ENCODE data around the gene FAT1. TPM values are rescaled to one million over a fixed set of nuclear protein-coding genes. Genes with fewer than 3 reads are reported as not detected.

FAT1 gene
- total RNA-seq, 1 donor from 2014 or later: 61.8 TPM

DNA sequence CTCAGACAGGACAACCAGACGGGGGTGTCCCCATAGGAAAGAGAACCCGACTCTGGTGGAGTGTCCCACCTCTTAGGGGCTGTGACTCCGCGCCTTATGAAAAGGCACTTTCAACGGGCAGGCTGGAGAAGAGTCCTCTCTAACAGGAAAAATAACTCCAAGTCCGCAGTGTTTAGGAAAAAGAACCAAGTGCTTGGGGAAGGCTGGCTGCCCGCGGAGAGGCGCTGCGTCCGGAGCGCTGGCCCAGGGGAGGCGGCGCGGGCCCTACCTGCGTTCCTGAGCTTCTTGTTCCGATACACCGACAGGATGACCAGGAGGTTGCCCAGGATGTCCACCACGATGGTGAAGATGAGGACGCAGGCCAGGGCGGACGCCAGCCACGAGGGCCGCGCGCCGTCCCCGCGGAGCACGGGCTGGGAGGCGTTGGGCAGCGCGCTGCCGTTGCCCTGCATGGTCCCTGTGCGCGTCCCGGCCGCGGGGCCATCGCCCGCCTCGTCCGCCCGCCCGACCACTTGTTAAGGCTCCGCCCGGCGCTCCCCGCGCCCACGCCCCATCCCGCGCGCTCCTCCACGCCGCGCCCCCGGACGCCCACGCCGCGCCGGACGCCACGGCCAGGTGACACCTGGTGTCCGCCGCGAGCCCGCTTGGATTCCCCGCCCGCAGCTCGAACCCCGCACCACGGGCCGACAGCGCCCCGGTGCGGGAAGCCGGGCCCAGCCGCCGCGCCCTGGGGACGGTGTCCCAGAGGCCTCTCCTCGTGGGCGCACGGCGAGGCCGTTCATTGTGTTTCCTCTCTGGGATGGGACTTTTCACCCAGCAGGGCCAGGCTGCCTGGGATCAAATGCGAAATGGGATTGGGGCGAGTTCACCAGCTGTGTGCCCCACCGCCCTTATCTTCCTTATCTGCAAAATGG lies 168.5 kb downstream of the FAT1 start, which contains the start of gene MTNR1A:
Gene MTNR1A, minus strand, starts transcription at position 654 of the 914 bp plus-strand sequence. Its CDS starts 202 bp downstream, at position 452.
- DNase-seq (no peak), ATAC-seq (no peak)
- intact Hi-C loops (cut with micrococcal nuclease): no loop called here

DNA sequence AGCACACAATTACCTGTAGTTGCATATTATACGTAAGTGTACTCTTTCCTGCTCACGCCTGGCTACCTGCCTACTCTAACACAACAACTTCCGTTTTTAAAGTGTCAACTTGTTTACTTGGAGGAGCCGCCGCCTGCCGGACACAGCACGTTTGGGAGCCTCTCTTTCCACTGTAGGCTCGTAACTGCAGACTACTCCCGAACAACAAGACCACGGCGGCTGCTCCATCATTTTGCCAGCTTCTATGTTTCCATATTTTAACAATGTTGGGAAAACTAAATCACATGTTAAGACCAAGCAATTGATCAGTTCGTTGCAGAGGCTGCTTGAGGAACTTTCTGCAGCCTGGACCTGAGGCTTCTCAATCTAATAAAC lies 169.1 kb downstream of the FAT1 start:
- ATAC-seq: no peak
- intact Hi-C loops (cut with micrococcal nuclease): no loop called here

DNA sequence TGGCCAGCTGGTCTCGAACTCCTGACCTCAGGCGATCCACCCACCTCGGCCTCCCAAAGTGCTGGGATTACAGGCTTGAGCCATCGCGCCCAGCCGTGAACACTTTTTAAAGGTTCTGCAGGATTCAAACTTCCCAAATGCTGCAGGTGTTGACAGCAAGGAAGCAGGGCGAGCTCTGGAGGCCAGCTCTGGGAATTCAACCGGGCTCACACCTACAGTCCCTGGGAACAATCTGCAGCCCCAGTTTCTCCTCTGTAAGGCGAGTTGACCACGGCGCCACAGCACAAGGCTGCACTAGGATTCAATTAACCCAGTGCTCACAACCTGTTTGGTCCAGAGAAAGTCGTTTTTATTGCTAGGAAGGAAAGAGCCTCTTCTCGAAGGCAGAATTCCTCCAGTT lies 169.9 kb downstream of the FAT1 start:
- intact Hi-C loops (cut with micrococcal nuclease): no loop called here
- ATAC-seq (no peak), DNase-seq (no peak)

More for the DNA sequence above, 169.1 kb downstream of the FAT1 start:
- DNase-seq: no peak

DNA sequence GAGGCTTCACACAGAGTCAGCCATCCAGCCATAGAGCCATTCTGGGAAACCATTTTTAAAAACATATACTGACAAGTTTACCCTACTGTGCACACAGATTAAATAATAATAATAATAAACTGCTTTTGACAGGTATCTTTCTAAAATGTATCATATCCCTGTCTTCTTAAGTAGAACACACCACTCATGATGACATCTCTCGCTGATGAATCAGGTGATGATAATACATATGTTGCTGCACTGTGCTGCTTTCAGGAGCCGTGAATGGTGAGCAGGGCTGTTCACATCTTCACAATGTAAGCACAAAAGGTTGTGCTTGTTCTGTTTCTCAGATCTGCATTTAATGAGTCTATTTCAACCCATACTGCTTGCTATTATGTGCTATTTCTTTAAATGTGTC lies 171.8 kb downstream of the FAT1 start:
- ATAC-seq (no peak), DNase-seq (no peak)
- intact Hi-C loops (cut with micrococcal nuclease): no loop called here

DNA sequence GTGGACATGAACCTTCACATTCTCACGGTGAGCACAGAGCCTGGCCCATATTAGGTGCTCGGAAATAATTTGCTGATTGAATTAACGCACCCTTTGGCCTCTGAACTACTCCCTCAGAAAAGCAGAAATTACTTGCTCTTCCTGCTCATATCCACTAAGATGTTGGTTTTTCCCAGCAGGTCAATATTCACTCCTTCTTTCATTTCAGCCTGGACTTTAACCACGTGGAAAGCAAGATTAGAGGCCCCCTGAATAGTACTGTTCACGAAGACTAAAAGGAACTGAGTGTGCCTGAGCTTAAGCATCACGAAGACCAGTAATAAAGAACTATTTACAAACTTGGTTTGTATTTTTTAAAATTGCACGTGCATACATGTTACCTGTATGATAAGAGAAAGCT lies 178.2 kb downstream of the FAT1 start:
- ATAC-seq (no peak), DNase-seq (no peak)
- intact Hi-C loops (cut with micrococcal nuclease): no loop called here

DNA sequence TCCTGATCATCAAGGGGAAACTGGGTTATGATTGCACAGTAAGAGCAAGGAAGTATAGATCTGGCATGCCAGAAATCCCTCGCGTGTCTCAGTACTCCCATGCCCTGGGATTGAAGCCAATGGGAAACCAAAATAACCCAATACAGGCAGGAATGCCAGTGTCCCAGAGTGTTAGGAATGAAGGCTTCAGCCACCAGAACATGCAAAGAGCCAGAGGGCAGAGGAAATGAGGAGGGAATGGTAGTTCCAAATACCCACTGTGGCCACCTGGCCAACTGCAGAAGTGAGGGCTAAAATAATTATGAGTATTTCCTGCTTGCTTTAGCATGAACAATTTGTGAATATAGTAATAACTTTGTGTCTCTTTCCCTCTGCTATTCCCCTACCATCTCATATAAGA lies 180.4 kb downstream of the FAT1 start:
- DNase-seq: no peak
- ATAC-seq: no peak
- intact Hi-C loops (cut with micrococcal nuclease): no loop called here

DNA sequence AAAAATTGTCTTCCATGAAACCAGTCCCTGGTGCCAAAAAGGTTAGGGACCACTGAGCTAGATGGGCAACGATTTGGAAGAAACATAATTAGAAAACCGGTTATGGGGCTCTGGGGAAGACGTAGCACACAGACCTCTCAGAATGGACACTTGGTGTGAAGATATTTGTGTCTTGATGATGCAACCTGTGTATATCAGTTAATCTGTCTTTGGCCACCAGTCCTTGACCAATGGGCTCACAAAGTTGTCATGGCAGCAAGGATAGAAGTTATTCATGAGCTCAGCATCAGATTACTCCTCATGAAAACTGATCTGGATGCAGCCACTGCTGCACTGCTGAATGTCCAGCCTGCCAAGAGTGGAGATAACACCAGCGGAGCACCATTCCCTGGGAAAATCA lies 181.9 kb downstream of the FAT1 start:
- DNase-seq (no peak), ATAC-seq (no peak)
- intact Hi-C loops (cut with micrococcal nuclease): no loop called here

DNA sequence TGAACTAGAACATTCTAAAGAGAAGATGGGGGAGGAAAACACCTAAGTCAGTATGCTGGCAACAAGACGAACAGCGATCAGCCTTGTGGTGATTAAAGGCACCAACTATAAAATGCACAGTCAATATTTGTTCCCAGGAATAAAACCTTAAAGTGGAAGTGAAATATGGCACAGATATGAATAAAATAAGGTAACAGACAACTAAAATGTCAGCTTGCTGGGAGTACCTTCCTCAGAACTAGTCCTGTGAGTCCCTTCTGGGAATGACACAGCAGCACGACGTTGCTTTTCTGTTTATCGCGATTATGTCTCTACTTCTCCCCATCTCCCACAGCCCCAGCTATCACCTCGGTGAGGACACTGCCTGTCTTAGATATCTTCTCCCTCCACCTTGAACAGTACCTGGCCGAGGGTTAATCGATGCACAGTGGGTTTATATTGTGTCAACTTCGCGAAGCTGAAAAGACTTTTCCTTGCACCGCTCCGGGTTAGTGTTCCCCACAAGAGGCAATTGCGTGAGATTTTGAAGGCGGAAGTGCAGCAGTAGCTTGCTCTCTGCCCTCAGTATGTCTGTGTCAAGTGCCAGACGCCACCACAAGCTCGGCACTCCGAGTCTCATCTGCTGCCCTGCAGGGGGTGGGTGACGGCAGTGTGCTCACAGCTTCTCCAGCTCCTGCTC lies 185.7 kb downstream of the FAT1 start:
- DNase-seq: no peak
- intact Hi-C loops (cut with micrococcal nuclease): no loop called here
- no peak for ATAC-seq

Other genes with a start within 250 kb of the FAT1 start
- gene MTNR1A, start 168.3 kb downstream of the FAT1 start, total RNA-seq: not detected